CD1c-positive myeloid dendritic cell (primary cell): Measurements from ENCODE around the gene PKP2.
"Not testable (repeated sequence)": the region's sequence is repeated elsewhere in the genome, so short reads cannot be mapped to it uniquely, and the experiment has no call there.

Experiments
- DNase-seq: peaks from one replicate; pipeline ENCODE4 v3.0.0-alpha.2; 2016; ENCODE audit errors: extremely low spot score

Gene PKP2

DNA sequence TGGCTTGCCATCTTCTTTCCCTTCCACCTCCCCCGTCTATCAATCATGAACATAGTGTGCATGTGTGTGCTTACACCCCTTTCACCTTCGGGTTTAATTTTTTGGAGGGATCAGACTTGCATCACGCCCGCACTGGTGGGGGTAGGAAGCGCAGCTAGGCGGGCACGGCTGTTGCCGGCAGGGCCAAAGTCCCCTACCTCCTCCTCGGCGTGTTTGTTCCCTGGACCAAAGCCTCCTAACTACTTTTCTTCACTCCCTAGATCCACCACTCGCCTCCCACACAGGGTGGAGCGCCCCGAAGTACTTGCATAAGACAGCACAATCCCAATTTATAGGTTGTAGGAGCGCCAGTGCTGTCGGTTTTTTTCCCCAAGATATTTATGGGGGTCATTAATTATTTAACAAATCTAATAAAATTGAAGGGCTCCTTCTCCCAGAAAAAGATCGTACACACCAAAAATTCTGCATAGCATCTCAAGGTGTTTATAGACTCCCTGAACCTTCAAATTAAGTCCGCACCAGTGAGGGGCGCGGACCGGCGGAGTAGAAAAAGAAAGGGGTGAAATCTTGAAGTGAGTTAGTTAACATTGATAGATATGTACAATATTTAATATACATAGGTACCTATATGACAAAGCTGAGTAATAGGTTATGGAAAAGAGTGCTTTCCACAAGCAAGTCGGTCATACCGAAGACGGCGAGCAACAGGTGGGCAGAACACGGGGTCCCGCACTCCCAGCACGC lies 717 bp downstream of the PKP2 start:
- peak; percentile 3 for DNase-seq

DNA sequence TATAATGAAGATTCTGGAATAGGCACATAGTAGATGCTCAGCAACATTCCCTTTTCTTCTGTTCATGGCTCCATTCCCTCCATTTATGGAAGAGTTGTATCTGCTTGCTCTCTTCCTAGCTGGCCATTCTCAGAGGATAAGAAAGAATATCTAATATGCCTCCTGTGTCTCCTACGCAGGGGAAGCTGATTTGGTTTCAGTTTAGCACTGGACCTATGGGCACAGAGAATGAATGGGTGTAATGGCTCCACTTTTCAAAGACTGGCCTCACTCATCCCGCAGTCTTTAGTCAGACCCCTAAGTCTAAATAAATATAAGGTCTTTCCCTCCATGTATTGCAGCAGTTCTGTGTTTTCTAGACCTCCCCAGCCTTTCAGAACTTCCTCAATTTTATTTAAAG lies 2.0 kb downstream of the PKP2 start:
- no peak for DNase-seq

DNA sequence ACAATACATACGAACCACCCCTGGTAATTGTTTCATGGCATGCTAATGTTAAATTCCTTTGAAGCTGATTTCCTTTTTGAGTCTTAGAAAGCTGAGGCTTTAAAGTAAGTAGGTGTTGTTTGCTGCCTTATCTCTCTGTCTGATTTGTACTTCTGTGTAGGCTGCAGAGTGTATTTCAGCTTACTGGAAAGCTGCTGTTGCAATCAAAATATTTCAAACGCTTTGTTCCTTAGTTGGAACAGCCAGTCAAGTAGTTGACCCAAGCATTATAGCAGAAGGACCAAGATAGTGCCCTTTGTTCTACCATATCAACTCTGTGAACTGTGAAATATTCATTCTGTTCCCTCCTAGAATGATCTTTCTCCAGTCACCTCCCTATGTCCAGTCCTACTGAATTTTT lies 3.1 kb downstream of the PKP2 start:
- no peak for DNase-seq

DNA sequence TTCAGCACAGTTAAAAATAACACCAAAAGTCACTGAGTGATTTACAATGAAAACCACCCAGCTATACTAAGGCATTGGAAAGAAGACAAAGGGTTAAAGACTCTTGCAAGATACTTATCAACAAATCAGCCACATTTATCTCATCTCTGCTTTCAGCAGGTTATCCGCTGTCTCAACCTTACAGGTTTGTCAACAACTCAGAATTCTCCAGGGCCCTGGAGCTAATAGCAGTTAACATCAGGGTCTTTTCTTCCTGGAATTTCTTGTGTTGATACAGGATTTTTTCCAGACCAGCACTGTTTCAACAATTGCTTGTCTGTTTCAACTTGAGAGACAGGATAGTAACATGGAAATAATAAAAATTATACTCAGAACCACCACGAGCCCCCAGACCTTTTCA lies 3.5 kb downstream of the PKP2 start:
- no peak for DNase-seq

DNA sequence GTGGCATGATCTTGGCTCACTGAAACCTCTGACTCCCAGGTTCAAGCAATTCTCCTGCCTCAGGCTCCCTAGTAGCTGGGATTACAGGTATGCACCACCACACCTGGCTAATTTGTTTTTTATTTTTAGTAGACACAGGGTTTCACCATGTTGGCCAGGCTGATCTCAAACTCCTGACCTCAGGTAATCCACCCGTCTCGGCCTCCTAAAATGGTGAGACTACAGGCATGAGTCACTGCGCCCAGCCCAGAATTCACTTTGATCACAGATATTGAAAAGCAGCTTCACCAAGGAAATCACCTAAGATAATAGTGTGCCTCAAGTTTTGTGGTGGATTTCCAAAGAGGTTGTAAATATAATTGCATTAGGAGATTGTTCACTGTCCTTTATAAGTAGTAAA lies 4.2 kb downstream of the PKP2 start:
- DNase-seq: not testable (repeated sequence)

DNA sequence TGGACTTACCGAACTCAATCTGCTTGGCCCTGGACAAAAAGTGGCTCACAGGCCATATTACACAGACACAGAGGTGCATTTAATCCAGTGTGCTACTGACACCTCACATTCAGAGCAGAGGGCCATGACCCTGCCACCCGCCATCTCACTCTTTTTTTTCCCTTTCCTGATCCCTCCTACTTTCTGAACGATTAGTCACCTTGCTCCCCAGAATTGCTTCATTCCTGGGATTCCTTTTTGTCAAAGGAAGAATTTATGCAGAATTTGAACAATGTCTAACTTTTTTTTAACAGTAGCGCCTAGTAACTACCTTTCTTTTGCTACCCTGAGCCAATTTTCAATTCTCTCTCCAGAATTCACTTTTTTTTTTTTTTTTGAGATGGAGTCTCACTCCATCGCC lies 4.6 kb downstream of the PKP2 start:
- DNase-seq: no peak

DNA sequence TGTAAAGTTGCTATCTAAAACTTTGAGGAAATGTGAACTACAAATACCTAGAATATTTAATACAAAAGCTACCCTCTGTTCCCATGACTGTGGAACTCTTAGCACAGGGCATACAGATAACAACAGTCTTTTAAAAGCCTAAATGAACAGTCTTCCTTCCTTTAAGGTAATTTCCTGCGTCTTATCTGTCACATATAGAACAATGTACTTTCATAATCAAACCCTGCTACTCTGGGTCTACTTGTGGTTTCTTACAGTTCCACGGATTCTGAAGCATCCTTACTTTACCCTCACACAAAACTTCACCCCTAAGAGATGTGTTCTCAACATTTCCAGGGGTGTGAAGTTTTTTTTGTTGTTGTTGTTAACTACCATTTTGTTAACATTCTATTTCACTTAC lies 5.1 kb downstream of the PKP2 start:
- no peak for DNase-seq

DNA sequence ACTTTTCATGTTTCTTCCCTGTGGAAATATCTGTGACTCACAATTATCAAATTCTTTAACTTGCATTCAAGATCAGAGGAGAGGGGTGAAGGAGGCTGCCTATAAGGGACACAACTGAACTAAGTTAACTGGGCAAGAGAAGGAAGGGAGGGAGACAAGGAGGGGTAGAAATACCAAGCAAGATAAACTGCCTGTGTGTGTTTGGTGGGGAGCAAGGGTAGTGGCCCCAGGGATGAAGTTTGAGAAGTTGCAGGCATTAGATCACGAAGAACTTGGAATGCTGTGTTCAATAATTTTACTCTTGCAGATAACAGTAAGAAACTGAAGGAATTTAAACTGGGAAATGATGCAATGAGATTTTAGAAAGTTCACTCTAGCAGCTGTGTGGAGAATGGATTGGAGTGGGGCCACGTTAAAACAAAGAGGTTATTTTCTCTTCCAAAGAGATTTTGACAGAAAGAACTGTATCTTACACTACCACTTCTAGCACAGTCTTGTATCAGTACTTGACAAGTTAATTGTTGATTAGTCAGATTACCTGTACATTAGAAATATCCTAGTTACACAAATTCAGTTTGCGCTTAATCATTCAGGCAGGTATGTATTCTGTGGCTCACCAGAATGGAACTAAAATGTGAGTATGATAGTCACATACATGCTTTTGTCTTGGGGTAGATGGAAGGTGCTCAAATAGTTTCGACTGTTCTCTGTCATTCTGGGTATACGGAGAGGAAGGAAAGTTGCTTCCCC lies 7.4 kb downstream of the PKP2 start:
- DNase-seq: no peak

DNA sequence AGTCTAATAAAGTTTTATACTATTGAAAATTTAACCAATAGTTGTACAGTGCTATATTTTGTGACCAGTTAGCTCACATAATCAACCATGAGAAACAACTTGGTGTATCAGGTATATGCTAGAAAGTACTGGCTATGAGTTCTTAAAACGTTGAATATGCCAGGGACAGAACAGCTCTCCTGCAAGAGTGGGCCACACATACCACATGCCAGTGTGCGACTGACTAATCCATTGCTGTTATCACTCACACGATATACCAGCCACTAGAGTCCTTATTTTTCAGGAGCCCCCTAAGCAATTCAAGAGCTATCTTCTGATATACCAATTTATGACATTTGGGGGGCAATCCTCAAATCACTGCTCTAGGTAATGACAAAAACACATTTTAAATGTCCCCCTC lies 9.5 kb downstream of the PKP2 start:
- no peak for DNase-seq

DNA sequence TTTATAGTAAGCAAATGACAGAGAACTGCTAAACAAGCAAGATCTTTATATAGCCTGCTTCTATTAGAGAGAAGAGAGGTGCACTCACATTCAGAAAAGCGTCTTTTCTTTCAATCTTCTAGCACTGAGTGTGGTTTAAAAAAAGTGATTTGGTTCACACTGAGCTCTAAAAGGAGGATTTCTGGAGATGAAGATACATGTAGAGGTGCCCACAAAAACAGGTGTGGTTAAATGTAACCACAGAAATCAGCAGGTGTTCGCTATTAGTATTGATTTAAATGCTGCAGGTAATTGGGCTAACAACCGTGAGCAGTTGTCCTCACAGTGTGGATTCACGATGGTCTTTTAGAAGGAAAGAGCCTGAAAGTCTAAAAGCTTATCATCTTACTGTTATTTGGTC lies 10.7 kb downstream of the PKP2 start:
- no peak for DNase-seq

DNA sequence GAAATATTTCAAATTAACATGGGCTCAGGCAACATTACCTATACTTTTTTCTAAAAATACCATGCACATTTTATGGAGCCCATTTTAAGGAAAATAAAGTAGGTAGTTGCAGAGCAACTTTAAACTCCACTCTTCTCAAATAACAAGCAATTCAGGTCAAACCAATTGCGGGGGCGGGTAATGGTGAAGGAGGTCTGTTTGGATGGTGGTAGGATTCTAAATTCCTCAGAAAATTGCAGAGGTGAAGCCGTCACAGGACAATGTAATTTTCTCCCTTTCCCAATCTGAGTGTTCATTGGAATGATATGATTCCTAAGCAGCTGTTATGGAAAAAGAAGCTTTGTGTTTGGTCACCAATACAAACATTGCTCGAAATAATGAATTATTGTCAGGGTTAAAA lies 11.6 kb downstream of the PKP2 start:
- no peak for DNase-seq

DNA sequence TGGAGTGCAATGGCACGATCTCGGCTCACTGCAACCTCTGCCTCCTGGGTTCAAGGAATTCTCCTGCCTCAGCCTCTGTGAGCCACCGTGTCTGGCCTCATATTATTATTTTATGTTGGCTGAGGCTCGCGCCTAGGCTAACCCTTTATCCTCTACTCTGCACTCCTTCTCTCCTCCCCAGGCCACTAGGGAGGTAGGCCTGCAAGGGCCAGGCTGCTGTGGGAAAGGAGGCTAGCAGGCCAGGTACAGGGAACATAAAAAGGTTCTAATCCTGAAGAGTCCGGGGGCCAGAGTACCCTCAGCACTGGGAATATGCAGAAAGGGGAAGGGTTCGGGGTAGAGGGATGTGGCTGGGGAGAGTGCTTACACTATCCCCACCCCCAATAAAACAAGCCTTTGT lies 14.9 kb downstream of the PKP2 start:
- no peak for DNase-seq

DNA sequence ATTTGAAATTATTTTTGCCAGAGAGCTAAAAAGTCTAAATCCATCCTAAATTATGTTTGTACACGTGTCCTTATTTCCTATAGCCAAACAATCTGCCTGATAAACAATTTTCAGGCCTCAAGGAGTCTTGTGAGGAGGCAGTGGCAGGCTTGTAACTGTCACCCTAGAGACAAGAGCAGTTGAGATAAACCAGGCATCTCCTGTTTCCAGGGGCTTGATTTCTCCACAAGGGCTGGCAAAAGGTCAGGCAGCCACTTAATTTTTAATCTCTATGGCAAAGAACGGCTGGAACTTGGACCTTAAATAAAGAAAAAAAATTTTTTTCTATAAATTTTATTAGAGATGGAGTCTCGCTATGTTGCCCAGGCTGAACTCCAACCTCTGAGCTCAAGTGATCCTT lies 15.5 kb downstream of the PKP2 start:
- DNase-seq: no peak

DNA sequence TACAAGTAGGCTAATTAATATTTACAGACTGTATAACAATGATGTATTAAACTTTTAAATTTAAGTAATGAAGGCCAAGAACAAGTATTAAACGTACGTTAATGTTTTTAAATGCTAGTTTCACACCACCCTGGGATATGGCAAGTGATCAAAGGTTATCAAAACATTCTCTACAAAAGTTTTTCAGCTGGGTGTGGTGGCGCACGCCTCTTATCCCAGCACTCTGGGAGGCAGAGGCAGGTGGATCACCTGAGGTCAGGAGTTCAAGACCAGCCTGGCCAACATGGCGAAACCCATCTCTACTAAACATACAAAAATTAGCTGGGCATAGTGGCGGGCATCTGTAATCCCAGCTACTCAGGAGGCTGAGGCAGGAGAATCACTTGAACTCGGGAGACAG lies 17.5 kb downstream of the PKP2 start:
- not testable (repeated sequence) for DNase-seq

DNA sequence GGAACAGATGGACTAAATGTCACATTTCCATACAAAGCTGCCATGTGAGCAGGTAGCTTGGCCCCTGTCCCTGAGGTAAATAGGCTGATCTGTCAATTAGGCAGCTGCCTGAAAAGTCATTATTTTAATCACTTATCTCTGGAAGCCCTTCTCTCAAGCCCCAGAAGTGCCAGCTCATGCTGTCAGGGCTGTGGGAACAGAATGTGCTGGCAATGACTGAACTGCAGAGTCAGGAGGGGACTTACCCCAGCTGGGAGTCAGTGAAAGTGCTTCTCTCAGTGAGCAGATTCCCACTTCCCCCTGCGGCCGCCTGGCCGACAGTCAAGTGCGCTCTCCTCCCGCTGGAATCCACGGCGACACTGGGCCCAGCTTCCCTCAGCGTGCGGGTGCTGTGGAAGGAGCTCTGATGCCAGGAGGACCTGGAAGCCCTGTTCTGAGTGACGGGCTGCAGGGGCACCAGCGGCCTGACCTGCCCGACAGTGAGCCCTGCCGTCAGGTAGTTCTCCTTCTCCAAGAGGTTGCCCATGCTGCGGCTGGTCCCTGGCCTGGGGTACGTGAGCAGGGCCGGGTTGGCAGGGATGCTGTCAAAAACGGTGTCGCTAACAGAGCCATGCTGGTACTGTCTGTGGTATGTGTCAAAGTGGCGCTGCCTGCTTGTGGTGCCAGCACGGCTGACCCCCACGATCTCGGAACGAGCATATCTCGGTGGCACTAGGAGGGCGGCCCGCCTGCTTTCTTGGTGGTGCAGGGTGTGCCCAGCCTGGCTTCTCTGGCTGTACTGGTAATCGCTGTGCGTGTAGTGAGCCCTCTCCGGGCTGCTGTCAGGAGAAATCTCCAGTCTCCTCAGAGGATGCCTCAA lies 18.7 kb downstream of the PKP2 start:
- no peak for DNase-seq

DNA sequence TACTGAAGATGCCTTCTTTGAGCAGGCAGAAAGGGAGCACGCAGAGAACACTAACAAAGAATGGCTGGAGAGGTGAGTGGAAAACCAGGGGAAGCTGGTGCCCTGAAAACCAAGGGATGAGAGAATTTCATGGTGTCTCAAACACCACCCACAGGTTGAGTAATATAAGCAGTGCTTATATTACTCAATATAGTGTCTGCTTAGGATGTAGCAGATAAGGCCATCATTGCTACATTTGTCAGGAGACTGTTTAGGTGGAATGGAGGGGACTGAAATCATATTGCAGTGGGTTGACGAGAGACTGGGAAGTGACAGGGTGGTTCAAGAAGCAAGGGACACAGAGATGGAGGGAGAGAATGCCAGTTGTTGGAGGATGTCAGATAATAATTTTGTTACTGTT lies 20.6 kb downstream of the PKP2 start:
- DNase-seq: no peak

DNA sequence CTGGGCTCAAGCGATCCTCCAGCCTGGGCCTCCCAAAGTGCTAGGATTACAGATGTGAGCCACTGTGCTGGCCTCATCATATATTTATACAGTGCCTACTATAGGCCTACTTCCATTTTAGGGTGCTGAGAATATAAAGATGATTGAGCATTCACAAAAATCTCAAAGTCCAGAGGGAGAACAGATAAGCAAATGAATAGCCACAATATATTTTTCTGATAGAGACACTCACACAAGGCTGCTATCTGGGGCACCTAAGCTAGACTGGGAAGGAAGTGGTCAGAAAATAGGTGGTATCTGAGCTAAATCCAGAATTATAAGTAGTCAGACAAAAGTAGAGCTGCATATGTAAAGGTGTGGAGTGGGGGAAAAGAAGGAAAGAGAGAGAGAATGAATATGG lies 21.6 kb downstream of the PKP2 start:
- no peak for DNase-seq

DNA sequence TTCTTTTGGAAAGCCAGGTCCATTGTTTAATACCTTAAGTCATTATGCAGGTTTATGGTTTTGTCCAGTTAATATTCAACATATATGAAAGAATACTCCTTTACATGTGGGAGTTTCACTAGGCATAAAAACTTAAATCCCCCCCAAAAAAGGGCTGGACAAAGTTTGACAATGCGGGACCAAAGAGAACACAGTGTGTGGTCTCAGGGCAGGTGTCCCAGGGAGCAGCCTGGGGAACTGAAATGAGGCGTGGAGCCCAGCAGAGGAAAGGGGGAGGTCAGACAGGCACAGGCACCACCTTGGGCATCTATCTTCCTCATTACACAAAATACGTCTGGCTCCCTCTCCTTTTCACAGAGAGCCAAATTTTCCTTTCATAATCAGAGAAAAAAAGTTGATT lies 22.5 kb downstream of the PKP2 start:
- no peak for DNase-seq

DNA sequence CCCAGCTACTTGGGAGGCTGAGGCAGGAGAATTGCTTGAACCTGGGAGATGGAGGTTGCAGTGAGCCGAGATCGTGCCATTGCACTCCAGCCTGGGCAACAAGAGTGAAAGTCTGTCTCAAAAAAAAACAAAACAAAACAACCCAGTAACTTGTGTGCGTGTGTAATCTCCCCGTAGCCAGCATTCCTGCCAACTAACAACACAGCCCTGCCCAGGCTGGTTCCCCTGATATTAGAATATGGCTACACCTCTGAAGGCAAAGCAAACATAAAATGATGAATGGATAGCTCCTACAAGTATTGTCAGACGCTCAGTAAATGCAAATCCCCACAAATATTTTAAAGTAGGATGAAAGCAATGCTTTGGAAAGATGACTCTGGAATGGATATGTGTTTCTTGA lies 24.2 kb downstream of the PKP2 start:
- not testable (repeated sequence) for DNase-seq

DNA sequence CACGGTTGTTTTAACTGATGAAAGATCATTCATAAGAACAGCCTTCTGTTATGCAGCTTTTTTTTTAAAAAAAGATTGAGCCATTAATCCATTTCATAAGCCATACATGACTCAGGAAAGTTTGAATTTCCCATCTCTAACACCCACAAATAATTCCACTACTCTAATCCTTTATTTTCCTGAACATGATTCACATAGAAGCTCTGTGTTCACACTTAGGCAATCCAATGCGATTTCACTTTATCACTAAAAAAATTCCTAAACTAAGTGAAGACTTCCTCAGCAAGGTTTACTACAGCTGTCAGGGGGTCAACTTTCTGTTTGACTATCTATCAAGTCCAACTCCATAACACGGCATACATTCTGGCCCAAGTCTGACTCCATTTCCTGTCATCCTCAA lies 25.9 kb downstream of the PKP2 start:
- no peak for DNase-seq

DNA sequence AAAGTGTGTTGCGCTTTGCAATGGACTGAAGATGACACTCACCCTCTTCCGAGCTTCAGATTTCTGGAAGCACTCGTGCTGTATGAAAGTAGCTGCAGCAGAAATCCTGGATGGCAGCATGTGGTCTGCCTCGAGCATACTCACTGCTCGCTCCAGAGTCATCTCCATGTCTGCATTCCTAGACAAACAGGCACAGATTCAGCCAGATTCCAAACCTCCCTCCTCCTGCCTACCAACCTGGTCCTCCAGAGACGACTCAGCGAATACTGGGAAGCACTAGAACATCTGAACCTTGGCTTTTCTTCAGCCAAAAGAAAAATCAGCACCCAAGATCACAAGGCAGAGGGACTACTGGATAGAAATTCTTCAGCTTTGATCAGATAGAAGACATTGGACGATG lies 27.7 kb downstream of the PKP2 start:
- no peak for DNase-seq

DNA sequence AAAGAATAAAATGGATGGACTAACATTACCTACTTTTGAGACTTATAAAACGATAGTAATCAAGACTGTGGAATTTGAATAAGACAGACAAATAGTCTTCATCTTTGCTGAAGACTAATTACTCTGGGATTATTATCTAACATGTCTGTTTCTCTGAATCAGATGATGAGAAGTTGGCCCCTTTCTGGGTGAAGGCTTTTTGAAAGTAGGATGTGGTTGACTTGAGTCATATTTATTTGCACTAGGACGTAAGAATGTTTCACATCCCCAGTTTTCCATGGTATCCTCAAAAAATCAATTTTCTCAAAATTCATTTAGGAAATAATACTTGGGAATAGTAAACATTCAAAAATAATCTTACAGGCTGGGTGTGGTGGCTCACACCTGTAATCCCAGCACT lies 31.8 kb downstream of the PKP2 start:
- DNase-seq: no peak

DNA sequence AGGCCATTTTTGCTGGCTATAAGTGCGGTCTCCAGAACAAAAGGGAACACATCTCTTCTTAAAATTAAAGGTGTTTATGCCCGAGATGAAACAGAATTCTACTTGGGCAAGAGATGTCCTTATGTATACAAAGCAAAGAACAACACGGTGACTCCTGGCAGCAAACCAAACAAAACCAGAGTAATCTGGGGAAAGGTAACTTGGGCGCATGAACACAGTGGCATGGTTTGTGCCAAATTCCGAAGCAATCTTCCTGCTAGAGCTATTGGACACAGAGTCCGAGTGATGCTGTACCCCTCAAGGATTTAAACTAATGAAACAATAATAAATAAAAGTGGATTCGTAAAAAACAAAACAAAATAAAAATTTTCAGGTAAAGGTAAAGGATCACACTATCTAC lies 33.4 kb downstream of the PKP2 start:
- no peak for DNase-seq
